CD4-positive, CD25-positive, alpha-beta regulatory T cell (primary cell): ENCODE results near the gene BAIAP3. TPM values are rescaled to one million over a fixed set of nuclear protein-coding genes. Genes with fewer than 3 reads are reported as not detected.
"Not testable (repeated sequence)": the region's sequence is repeated elsewhere in the genome, so short reads cannot be mapped to it uniquely, and the experiment has no call there.

Experiments
- ATAC-seq, 2 donors: fragments of 150-1000 bp; cut with Tn5 transposase; one replicate each; pipeline ENCODE4 v1.10.0; 2021; ENCODE audit warnings: low read depth in 2 of 2, moderate number of reproducible peaks in 2 of 2, moderate library complexity in 1 of 2
- DNase-seq, 3 donors: peaks; one replicate each; pipeline versions ENCODE4 v3.0.0 to v3.0.0-alpha.2; 2012 to 2022; ENCODE audit warnings: mixed read lengths in 1 of 3
- H3K27ac ChIP-seq: one replicate; pipeline ENCODE4 v1.7.0; 2013; ENCODE audit warnings: mild to moderate bottlenecking, low read length; ENCODE audit not compliant: insufficient read depth, poor library complexity, severe bottlenecking
- H3K27me3 ChIP-seq: one replicate; pipeline ENCODE4 v1.7.0; 2013; ENCODE audit warnings: low read length; ENCODE audit not compliant: control insufficient read depth, insufficient read depth
- H3K36me3 ChIP-seq: one replicate; pipeline ENCODE4 v1.7.0; 2013; ENCODE audit warnings: mild to moderate bottlenecking, low read length, moderate library complexity; ENCODE audit not compliant: control insufficient read depth, insufficient read depth
- H3K4me1 ChIP-seq: 2 replicates; pipeline ENCODE4 v1.7.0; 2013; ENCODE audit warnings: mild to moderate bottlenecking, low read length; ENCODE audit not compliant: insufficient read depth, control insufficient read depth, poor library complexity, severe bottlenecking
- H3K4me3 ChIP-seq: one replicate; pipeline ENCODE4 v1.7.0; 2013; ENCODE audit warnings: low read depth, mild to moderate bottlenecking, low read length, moderate library complexity
- H3K9me3 ChIP-seq, 2 experiments: 1 replicate in 1 of 2; 2 replicates in 1 of 2; pipeline ENCODE4 v1.7.0; 2013; ENCODE audit warnings: low read length in 2 of 2, mild to moderate bottlenecking in 1 of 2, moderate library complexity in 1 of 2; ENCODE audit not compliant: control insufficient read depth in 2 of 2
- H3K27ac Mint-ChIP-seq, 3 donors: one replicate each; pipeline ENCODE4 v1.8.0; 2020 to 2022; ENCODE audit warnings: mild to moderate bottlenecking in 3 of 3, mixed read lengths in 3 of 3, moderate library complexity in 2 of 3
- H3K27me3 Mint-ChIP-seq: one replicate; pipeline ENCODE4 v1.8.0; 2022; ENCODE audit warnings: mild to moderate bottlenecking, mixed read lengths
- H3K36me3 Mint-ChIP-seq: one replicate; pipeline ENCODE4 v1.8.0; 2020; ENCODE audit warnings: mixed read lengths
- H3K4me1 Mint-ChIP-seq, 4 donors: one replicate each; pipeline ENCODE4 v1.8.0; 2020 to 2022; ENCODE audit warnings: mixed read lengths in 4 of 4, mild to moderate bottlenecking in 1 of 4
- H3K4me3 Mint-ChIP-seq, 4 donors: one replicate each; pipeline ENCODE4 v1.8.0; 2020 to 2022; ENCODE audit warnings: mild to moderate bottlenecking in 4 of 4, mixed read lengths in 4 of 4, moderate library complexity in 3 of 4
- H3K9me3 Mint-ChIP-seq, 7 donors: one replicate each; pipeline ENCODE4 v1.8.0; 2020 to 2022; ENCODE audit warnings: mixed read lengths in 7 of 7, mild to moderate bottlenecking in 3 of 7, moderate library complexity in 2 of 7
- polyA plus RNA-seq, 4 donors: library from polyadenylated mRNA; unstranded; fragments of 300-500 nt; fragmentation: Illumina TruSeq; gene quantifications; one replicate each; pipeline ENCODE4 v1.2.3, GENCODE V29; 2021
- total RNA-seq: library from RNA; stranded (reverse); gene quantifications from one replicate; pipeline ENCODE4 v1.2.3, GENCODE V29; 2022

Gene BAIAP3
- total and polyA plus RNA-seq, 5 donors from 2014 or later = 0.11 to 3.1 (median 0.35) TPM

DNA sequence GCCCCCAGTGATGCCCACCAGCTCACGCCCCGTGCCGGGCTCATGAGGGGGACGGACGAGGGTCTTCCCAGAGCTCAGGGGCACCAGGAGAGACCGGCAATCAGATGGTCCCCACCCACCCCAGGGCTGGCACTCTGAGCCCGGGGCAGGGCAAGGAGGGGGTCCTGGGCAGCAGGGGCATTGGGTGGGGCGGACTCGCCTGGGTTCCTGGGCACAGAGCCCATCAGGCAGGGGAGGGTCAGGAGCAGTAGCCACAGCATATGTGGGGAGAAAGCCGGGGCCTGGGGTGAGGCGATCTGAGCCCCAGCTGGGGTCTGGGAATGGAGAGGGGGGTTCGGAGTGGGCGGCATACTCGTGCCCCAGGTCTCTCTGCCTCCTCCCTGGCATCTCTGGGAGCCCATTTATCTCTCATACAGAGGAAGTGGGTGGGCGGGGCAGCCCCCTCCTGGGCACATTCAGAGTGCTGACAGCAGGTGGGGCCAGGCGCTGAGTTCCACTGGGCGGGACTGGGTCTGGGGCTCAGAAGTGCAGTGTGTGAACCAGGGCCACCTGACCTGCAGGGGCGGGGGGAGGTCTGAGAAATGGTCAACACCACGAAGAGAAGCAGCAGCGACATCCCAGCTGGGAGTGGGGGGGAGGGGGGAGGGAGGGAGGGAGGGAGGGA lies 44.5 kb upstream of the BAIAP3 start:
- H3K4me1 ChIP-seq = no peaks in the 10 kb centered on the region
- H3K4me3 ChIP-seq = no peak overlapping the region
- Mint-ChIP-seq H3K27ac (no peak overlapping the region), H3K27me3 (peaks cover 35% of the 10 kb centered on the region), H3K4me3 (no peak overlapping the region), H3K36me3 (no peaks in the 10 kb centered on the region), H3K9me3 (peaks cover 0 to 2% (median 0%) of the 10 kb centered on the region in 7 donors), H3K4me1 (peaks cover 0 to 3% (median 0%) of the 10 kb centered on the region in 4 donors)
- no peaks in the 10 kb centered on the region for H3K9me3 ChIP-seq
- H3K27me3 ChIP-seq = peaks cover 2% of the 10 kb centered on the region
- DNase-seq (no peak), ATAC-seq (peak in 1 of 2 donors; percentile 53)
- H3K27ac ChIP-seq = no peak overlapping the region
- H3K36me3 ChIP-seq = no peaks in the 10 kb centered on the region

- H3K36me3 ChIP-seq = no peaks in the 10 kb centered on the region
- H3K4me3 Mint-ChIP-seq = no peak overlapping the region
- no peaks in the 10 kb centered on the region for H3K36me3 Mint-ChIP-seq
- peaks cover 0 to 3% (median 0%) of the 10 kb centered on the region in 4 donors for H3K4me1 Mint-ChIP-seq
- H3K9me3 Mint-ChIP-seq = peaks cover 0 to 2% (median 0%) of the 10 kb centered on the region in 7 donors
- H3K27ac ChIP-seq = no peak overlapping the region
- H3K27ac Mint-ChIP-seq = no peak overlapping the region
- DNase-seq (no peak), ATAC-seq (no peak)
- no peaks in the 10 kb centered on the region for H3K9me3 ChIP-seq
- H3K4me3 ChIP-seq = no peak overlapping the region
- H3K4me1 ChIP-seq = no peaks in the 10 kb centered on the region
- peaks cover 40% of the 10 kb centered on the region for H3K27me3 Mint-ChIP-seq
- H3K27me3 ChIP-seq = peaks cover 3% of the 10 kb centered on the region
These were observed 44.0 kb upstream of the BAIAP3 start for GRCh38 chr16:1289477-1289866.

DNA sequence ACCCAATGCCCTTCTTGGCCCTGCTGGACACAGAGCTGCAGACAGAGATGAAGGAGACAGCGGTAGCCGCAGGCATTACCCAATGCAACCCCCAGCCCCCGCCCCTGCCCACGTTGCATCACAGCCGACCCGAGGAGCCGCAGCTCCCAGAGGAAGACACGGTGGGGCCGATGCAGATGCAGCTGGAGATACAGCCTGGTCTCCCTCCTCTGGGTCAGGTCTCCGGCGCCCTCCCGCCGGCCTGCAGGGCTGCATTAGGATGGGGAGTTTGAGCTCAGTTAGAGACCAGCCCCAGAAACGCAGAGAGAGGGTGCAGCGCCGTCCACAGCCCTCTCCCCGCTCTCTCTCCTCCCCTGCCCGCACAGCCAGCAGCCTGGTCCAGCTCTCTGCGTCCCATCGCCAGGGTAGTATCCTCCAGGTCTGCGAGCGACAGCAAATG lies 43.4 kb upstream of the BAIAP3 start:
- Histone ChIP-seq H3K4me3 (no peak overlapping the region), H3K27me3 (peaks cover 3% of the 10 kb centered on the region), H3K27ac (no peak overlapping the region), H3K36me3 (no peaks in the 10 kb centered on the region), H3K4me1 (no peaks in the 10 kb centered on the region), H3K9me3 (no peaks in the 10 kb centered on the region)
- Mint-ChIP-seq H3K4me3 (no peak overlapping the region), H3K9me3 (peaks cover 0 to 2% (median 0%) of the 10 kb centered on the region in 7 donors), H3K4me1 (peaks cover 0 to 3% (median 0%) of the 10 kb centered on the region in 4 donors), H3K36me3 (no peaks in the 10 kb centered on the region), H3K27ac (no peak overlapping the region), H3K27me3 (peaks cover 42% of the 10 kb centered on the region)
- ATAC-seq = no peak
- no peak for DNase-seq

DNA sequence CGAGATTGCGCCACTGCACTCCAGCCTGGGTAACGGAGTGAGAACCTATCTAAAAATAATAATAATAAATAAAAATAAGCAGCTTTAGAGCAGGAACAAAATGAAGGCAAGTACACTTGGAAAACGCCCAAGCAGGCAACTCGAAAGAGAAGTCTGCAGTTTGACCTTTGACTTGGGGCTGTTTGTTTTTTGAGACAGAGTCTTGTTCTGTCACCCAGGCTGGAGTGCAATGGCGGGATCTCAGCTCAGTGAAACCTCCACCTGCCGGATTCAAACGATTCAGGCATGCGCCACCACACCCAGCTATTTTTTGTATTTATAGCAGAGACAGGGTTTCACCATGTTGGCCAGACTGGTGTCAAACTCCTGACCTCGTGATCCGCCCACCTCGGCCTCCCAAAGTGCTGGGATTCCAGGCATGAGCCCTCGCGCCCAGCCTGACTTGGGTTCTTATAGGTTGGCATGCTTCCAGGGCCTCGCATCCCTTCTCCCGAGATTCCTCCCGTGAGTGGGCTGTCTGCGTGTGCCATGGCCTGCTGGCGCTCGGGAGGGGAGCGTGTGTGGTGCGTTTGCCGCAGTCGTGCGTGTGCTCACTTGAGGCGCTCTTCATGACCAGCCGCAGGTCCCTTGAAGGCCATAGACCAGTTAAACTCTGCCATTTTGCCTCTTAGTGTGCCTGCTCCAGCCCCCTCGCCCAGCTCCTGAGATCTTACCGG lies 42.4 kb upstream of the BAIAP3 start:
- H3K9me3 ChIP-seq = no peaks in the 10 kb centered on the region
- no peak overlapping the region for H3K4me3 ChIP-seq
- peaks cover 0 to 2% (median 0%) of the 10 kb centered on the region in 7 donors for H3K9me3 Mint-ChIP-seq
- no peaks in the 10 kb centered on the region for H3K36me3 Mint-ChIP-seq
- H3K4me1 ChIP-seq = no peaks in the 10 kb centered on the region
- no peaks in the 10 kb centered on the region for H3K36me3 ChIP-seq
- ATAC-seq (no peak), DNase-seq (no peak)
- H3K27me3 ChIP-seq = peaks cover 6% of the 10 kb centered on the region
- H3K27ac Mint-ChIP-seq = no peak overlapping the region
- peaks cover 42% of the 10 kb centered on the region for H3K27me3 Mint-ChIP-seq
- peaks cover 0 to 3% (median 0%) of the 10 kb centered on the region in 4 donors for H3K4me1 Mint-ChIP-seq
- no peak overlapping the region for H3K27ac ChIP-seq
- no peak overlapping the region for H3K4me3 Mint-ChIP-seq

DNA sequence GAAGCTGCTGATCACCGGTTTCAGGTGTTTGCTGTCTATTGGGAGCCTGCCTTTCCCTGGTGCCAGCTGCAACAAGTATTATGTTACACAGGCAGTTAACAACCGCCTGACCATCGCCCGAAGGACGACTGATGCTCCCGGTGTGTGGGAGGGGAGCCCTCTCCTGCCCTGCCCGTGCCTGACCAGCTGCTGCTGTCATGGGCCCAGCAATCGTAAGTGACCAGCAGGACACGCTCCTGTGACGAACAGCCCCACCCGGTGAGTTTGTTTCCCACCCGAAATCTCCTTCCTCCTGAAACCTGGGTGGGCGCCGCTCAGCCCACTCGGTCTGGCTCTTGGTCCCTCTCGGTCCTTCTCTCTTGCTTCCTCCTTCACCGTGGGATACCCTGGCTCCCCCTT lies 41.9 kb upstream of the BAIAP3 start:
- Mint-ChIP-seq H3K9me3 (peaks cover 0 to under 1% (median 0%) of the 10 kb centered on the region in 7 donors), H3K27ac (no peak overlapping the region), H3K4me1 (peaks cover 0 to 3% (median 0%) of the 10 kb centered on the region in 4 donors), H3K4me3 (no peak overlapping the region), H3K36me3 (no peaks in the 10 kb centered on the region), H3K27me3 (peaks cover 42% of the 10 kb centered on the region)
- ATAC-seq = no peak
- no peaks in the 10 kb centered on the region for H3K36me3 ChIP-seq
- H3K27me3 ChIP-seq = peaks cover 6% of the 10 kb centered on the region
- no peaks in the 10 kb centered on the region for H3K9me3 ChIP-seq
- no peaks in the 10 kb centered on the region for H3K4me1 ChIP-seq
- no peak for DNase-seq
- no peak overlapping the region for H3K27ac ChIP-seq
- no peak overlapping the region for H3K4me3 ChIP-seq

GRCh38 chr16:1292208-1292607 lies 41.2 kb upstream of the BAIAP3 start:
- H3K4me3 ChIP-seq, H3K27me3 ChIP-seq, H3K4me1 Mint-ChIP-seq, H3K27ac ChIP-seq, DNase-seq, H3K27ac Mint-ChIP-seq, H3K36me3 Mint-ChIP-seq, H3K4me3 Mint-ChIP-seq, ATAC-seq, H3K36me3 ChIP-seq, H3K9me3 ChIP-seq, H3K9me3 Mint-ChIP-seq, H3K4me1 ChIP-seq: not testable (repeated sequence)
- peaks cover 48% of the 10 kb centered on the region for H3K27me3 Mint-ChIP-seq

- H3K4me1 Mint-ChIP-seq, H3K9me3 Mint-ChIP-seq, H3K9me3 ChIP-seq, H3K27ac ChIP-seq, H3K36me3 ChIP-seq, H3K4me1 ChIP-seq, H3K27ac Mint-ChIP-seq, H3K4me3 Mint-ChIP-seq, H3K36me3 Mint-ChIP-seq, DNase-seq, H3K27me3 ChIP-seq, H3K4me3 ChIP-seq, ATAC-seq: not testable (repeated sequence)
- peaks cover 49% of the 10 kb centered on the region for H3K27me3 Mint-ChIP-seq
These were observed 40.6 kb upstream of the BAIAP3 start for GRCh38 chr16:1292808-1293207.
